Measurements from ENCODE around the gene TOMM5.

DNA sequence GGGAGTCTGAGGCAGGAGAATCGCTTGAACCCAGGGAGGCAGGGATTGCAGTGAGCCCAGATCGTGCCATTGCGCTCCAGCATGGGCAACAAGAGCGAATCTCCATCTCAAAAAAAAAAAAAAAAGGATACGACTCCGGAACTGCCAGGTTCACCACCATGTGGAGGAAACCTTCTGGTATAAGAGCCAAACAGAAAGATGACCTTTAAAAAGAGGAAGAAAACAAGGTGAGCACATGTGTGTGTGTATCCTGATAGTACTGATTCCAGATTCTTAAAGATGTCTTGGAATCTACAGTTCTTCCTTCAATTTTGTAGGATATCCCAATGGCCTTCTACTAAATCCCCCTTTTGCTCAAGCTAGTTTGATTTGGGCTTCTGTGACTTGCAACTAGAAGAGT lies 49.9 kb downstream of the TOMM5 start:
- TF ChIP-seq CTCF (IDR thresholded peaks at IDR 0.05; ENCODE audit: low read depth, low read length): no peak
- no peak for TF ChIP-seq EZH2phosphoT487 (IDR thresholded peaks at IDR 0.05; ENCODE audit: low read depth)

All from OCI-LY3 (cell line).